GM20000 (cell line): Measurements from ENCODE around the gene TNFRSF1B.

Experiments
- DNase-seq: peaks from one replicate; pipeline ENCODE4 v3.0.0; 2012; ENCODE audit warnings: low spot score
- TF ChIP-seq, protein P1 (sequence below): IDR thresholded peaks from 2 replicates; pipeline ENCODE4 v1.5.1; 2012; ENCODE audit warnings: mild to moderate bottlenecking, control low read depth; ENCODE audit errors: extremely low read depth, missing control alignments

Gene TNFRSF1B

DNA sequence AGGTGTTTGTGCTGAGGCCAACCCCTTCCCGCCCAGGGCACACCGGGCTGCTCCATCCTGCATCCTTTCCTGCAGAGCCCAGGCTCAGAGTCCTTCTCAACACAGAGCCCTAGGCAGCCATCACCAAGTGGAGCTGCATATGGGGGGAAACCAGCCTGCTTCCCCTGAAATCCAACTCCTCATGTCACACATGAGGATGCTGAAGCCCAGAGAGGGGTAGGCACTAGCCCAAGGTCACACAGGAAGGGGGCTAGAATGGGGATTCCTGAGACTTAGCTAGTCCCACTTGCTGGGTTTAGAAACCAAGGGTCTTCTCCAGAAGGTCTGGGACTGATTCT, 5.5 kb upstream of the TNFRSF1B start:
- DNase-seq: no peak
- TF ChIP-seq, protein P1, sequence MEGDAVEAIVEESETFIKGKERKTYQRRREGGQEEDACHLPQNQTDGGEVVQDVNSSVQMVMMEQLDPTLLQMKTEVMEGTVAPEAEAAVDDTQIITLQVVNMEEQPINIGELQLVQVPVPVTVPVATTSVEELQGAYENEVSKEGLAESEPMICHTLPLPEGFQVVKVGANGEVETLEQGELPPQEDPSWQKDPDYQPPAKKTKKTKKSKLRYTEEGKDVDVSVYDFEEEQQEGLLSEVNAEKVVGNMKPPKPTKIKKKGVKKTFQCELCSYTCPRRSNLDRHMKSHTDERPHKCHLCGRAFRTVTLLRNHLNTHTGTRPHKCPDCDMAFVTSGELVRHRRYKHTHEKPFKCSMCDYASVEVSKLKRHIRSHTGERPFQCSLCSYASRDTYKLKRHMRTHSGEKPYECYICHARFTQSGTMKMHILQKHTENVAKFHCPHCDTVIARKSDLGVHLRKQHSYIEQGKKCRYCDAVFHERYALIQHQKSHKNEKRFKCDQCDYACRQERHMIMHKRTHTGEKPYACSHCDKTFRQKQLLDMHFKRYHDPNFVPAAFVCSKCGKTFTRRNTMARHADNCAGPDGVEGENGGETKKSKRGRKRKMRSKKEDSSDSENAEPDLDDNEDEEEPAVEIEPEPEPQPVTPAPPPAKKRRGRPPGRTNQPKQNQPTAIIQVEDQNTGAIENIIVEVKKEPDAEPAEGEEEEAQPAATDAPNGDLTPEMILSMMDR: no peak

DNA sequence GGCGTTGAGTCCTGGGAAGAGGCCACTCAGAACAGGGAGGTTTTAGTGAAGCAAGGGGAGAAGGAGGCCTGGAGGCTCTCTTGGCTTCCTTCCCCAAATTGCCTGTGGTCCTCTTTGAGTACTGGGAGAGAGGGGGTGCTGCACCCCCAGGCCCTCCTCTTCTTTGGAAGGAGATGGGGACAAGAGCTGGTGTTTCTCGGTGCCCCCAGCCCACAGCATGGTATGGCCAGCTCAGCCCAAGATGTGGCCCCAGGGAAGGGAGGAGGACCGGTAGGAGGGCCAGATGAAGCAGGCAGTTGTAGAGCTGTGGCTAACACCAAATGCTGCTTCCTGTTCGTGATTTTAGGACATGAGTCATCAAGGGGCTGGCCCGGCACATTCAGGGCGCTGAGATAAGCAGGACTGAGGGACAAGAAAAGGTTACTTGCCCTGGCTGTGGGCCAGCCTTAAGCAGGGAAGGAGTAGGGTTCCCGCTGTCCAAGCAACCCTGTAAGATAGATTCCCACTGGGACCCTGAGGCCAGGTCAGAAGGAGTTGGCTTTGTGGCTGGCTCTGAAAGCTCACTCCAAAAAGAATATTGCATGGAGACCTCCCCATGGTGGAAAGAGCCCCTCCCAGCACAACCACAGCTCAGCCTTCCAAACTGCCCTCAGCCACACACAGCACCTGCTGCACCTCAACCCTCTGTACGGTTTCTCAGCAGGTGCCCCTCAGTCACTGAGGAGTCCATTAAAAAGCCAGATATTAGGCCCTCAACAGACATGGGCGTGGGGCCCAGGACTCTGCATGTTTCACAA, 4.9 kb upstream of the TNFRSF1B start:
- TF ChIP-seq, protein P1: no peak
- DNase-seq: peak; percentile 86

DNA sequence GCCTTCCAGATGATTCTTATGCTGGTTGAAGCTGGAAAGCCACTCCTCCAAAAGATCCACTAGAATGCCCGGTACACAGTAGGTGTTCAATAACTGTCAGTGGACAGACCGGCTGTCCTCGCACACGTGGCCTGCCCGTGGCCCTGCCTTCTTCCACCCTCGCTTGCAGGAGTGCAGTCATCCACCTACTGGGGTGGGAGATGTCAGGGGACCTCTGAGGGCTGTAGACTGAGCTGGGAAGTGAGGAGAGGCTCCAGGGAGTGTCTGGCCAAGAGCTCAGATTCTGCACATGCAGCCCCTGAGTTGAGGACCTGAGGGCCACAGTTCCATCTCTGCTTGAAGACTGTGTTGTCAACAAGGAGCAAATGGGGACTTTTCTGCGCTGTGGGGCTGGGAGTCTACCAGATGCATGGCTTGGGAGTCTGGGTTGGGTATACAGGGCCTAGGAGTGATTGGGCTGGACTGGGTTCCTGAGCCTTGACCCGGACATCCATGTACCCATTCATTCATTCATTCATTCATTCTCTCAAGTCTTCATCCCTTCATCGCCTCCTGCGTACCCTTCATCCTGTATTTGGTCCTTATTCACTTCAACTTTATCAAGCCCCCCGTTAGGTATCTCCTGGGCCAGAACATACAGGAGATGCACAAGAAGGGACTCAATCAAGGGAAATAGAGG, 4.2 kb upstream of the TNFRSF1B start:
- DNase-seq: no peak
- TF ChIP-seq, protein P1: no peak

DNA sequence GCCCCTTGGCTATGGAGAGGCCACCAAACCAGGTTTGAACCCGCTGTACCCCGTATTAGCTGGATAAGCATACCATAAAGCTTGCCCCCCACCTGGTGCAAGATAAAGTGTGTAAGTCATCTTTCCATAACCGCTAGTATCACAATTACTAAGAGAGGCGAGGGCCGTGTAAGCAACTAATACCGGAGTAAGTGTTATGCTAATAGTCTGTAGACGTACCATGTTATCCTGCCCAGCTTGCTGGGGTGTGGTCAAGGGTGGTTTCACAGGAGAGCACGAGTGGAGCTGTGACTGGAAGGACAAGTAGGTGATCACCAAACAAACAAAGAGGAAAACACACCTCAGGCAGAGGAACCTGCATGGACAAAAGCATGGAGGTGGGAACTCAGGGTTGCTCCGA, 3.6 kb upstream of the TNFRSF1B start:
- TF ChIP-seq, protein P1: no peak
- DNase-seq: peak; percentile 51

DNA sequence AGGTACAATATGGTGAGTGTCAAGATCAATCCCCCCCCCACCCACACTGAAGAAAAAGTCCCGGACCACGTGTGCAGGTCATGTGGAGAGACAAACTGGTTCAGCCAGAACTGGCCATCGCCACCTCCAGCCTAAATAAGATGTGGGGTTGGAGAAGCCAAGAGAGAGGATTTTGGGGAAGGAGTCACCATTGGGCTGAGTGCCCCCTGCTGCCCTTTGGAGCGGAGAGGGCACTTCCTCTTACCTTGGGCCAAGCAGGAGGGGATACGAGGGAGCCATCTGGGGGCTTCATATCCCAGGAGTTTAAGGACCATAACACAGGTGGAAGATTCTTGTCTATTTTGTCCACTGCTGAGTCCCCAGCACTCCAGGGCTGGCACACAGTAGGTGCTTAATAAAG, 2.6 kb upstream of the TNFRSF1B start:
- no peak for DNase-seq
- TF ChIP-seq, protein P1: no peak

DNA sequence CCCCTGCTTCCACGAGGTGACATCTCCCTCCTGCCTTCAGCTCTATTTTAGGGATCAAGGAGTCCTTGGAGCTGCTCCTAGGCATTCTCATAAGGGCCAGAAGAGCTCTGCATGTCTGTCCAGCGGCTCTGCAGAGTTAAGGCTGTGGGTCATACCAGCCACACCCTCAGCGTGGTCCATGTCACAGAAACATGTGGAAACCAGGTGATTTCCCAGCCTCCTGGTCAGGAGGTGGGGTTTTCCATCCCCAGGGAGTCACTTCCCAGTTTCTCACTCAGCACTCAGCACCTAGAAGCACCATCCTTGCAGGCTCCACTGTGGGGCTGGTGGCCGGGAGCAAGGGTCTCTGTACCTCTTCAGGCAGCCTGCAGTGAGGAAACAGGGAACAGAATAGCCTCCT, 1.4 kb upstream of the TNFRSF1B start:
- TF ChIP-seq, protein P1: no peak
- DNase-seq: no peak
